ENCODE measurements around the gene API5. TPM values are rescaled to one million over a fixed set of nuclear protein-coding genes. Genes with fewer than 3 reads are reported as not detected.

API5 gene
- polyA plus RNA-seq, 1 experiment = 89.5 TPM

GRCh38 chr11:43358801-43359421 is 47.1 kb downstream of the API5 start, which contains the start of gene TTC17:
TTC17 (plus strand) TSS chr11:43358920; CDS start chr11:43358955, 35 bp downstream.
- ChIA-PET POLR2A (interaction anchor here (0.7 to 1.9 kb wide), 9 partner anchors 8 to 48 kb away, joined by 3 to 27 read pairs (median 6); partner anchors contain the start of gene API5), CTCF (interaction anchor here (0.9 to 2.2 kb wide), 3 partner anchors 47 to 62 kb away, joined by 3 to 10 read pairs (median 3); no protein-coding TSS in a partner anchor)
- no peak for TF ChIP-seq CTCF (IDR thresholded peaks at IDR 0.05; ENCODE audit: low read depth, low read length)
- Histone ChIP-seq H3K9me3 (ENCODE audit: control insufficient read depth, insufficient read depth, low read length) (no peaks in the 10 kb centered on the region; the same call in 1 of the 2 replicates), H3K4me3 (ENCODE audit: low read depth, low read length) (peak within 1 kb of the TSS; percentile 91), H3K27me3 (ENCODE audit: control insufficient read depth, insufficient read depth, low read length) (no peaks in the 10 kb centered on the region), H3K27ac (ENCODE audit: low read depth, low read length) (peak within 1 kb of the TSS; percentile 73)
- DNase-seq (ENCODE audit: low read depth, low spot score) = peak; percentile 72

GRCh38 chr11:43359422-43359818 is 47.6 kb downstream of the API5 start:
- POLR2A ChIA-PET = interaction anchor here (0.7 to 1.9 kb wide), 6 partner anchors 8 to 47 kb away, joined by 3 to 27 read pairs (median 7); partner anchors contain the start of gene API5
- DNase-seq (ENCODE audit: low read depth, low spot score) = no peak

DNA sequence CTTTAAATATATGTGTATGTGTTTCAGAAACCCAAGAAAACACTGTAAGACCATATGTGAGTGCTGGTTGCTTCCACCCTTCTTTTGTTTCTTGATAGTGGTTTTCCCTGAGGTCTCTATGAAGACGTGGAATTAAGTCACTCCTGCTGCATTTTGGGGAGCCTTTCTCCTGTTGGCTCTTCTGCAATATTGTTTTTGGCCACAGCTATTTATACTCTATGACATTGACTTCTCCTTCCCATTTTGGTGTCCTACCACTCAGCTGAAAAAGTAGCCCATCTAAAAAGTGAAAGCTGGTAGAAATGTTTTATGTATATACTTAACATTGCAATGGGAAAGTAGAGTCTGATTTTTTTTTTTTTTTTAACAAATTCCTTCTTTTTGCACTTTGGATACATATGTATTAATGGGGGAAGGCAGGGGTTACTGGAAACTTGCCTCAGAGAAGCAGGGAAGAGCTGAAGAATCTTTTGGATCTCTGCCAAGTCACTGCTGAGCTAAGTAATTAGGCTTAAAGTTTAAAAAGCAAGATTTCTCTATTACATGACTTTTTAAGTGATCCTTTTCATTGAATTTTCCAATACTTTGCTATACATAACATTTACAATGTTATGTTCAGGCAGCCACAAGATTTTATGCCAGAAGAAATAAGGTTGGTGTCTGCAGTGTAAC is 48.7 kb downstream of the API5 start:
- Histone ChIP-seq H3K27me3 (ENCODE audit: control insufficient read depth, insufficient read depth, low read length) (no peaks in the 10 kb centered on the region), H3K9me3 (ENCODE audit: control insufficient read depth, insufficient read depth, low read length) (no peaks in the 10 kb centered on the region; the same call in 1 of the 2 replicates), H3K4me3 (ENCODE audit: low read depth, low read length) (peak overlapping the region; percentile 91), H3K27ac (ENCODE audit: low read depth, low read length) (no peak overlapping the region)
- no peak for DNase-seq (ENCODE audit: low read depth, low spot score)
- TF ChIP-seq CTCF (IDR thresholded peaks at IDR 0.05; ENCODE audit: low read depth, low read length) = no peak
- ChIA-PET CTCF (interaction anchor here (0.5 to 1.8 kb wide), 5 partner anchors 27 to 1428 kb away, joined by 3 to 5 read pairs (median 4); no protein-coding TSS in a partner anchor), POLR2A (no interaction called here)

More at GRCh38 chr11:43359422-43359818, 47.6 kb downstream of the API5 start:
- Histone ChIP-seq H3K27me3 (ENCODE audit: control insufficient read depth, insufficient read depth, low read length) (no peaks in the 10 kb centered on the region), H3K9me3 (ENCODE audit: control insufficient read depth, insufficient read depth, low read length) (no peaks in the 10 kb centered on the region; the same call in 1 of the 2 replicates), H3K27ac (ENCODE audit: low read depth, low read length) (peak overlapping the region; percentile 73), H3K4me3 (ENCODE audit: low read depth, low read length) (peak overlapping the region; percentile 91)
- no peak for TF ChIP-seq CTCF (IDR thresholded peaks at IDR 0.05; ENCODE audit: low read depth, low read length)
- CTCF ChIA-PET = interaction anchor here (0.7 to 2.2 kb wide), 2 partner anchors 21 to 60 kb away, joined by 3 to 10 read pairs; no protein-coding TSS in a partner anchor

- Histone ChIP-seq H3K27me3 (ENCODE audit: control insufficient read depth, insufficient read depth, low read length) (no peaks in the 10 kb centered on the region), H3K9me3 (ENCODE audit: control insufficient read depth, insufficient read depth, low read length) (no peaks in the 10 kb centered on the region), H3K27ac (ENCODE audit: low read depth, low read length) (peak overlapping the region; percentile 79), H3K4me3 (ENCODE audit: low read depth, low read length) (no peak overlapping the region)
- POLR2A ChIA-PET = interaction anchor here (0.6 to 2.2 kb wide), 5 partner anchors 8 to 55 kb away, joined by 3 to 27 read pairs (median 4); partner anchors contain the start of genes API5 and TTC17
- CTCF ChIA-PET = interaction anchor here (0.8 to 1.3 kb wide), 2 partner anchors 13 to 55 kb away, joined by 3 to 4 read pairs; partner anchors contain the start of gene API5
- TF ChIP-seq CTCF (IDR thresholded peaks at IDR 0.05; ENCODE audit: low read depth, low read length) = no peak
- DNase-seq (ENCODE audit: low read depth, low spot score) = peak; percentile 57
These were observed 54.9 kb downstream of the API5 start for GRCh38 chr11:43366677-43367076.
